ENCODE measurements around the gene GUF1. TPM values are rescaled to one million over a fixed set of nuclear protein-coding genes. Genes with fewer than 3 reads are reported as not detected.

Gene GUF1
- total and polyA plus RNA-seq, 8 donors: 17.3 to 37.6 (median 30.4) TPM

GRCh38 chr4:44638091-44638490 lies 40.1 kb upstream of the GUF1 start:
- H3K27ac ChIP-seq: no peak overlapping the region
- no peaks in the 10 kb centered on the region for H3K36me3 ChIP-seq
- TF ChIP-seq CTCF (IDR thresholded peaks at IDR 0.05): no peak
- DNase-seq: no peak
- no peak for ATAC-seq
- no peaks in the 10 kb centered on the region for H3K27me3 ChIP-seq
- H3K4me3 ChIP-seq: no peak overlapping the region
- intact Hi-C loops (cut with DNase I): no loop called here
- H3K9me3 ChIP-seq: peaks cover 0 to 6% of the 10 kb centered on the region in 2 donors
- H3K4me1 ChIP-seq: no peaks in the 10 kb centered on the region

GRCh38 chr4:44646151-44646550 lies 32.1 kb upstream of the GUF1 start:
- Histone ChIP-seq H3K27ac (no peak overlapping the region), H3K4me3 (no peak overlapping the region), H3K4me1 (no peaks in the 10 kb centered on the region), H3K9me3 (peaks cover 0 to 19% of the 10 kb centered on the region in 2 donors), H3K27me3 (no peaks in the 10 kb centered on the region), H3K36me3 (no peaks in the 10 kb centered on the region)
- DNase-seq (no peak), ATAC-seq (no peak)
- intact Hi-C loops (cut with DNase I): no loop called here
- TF ChIP-seq CTCF (IDR thresholded peaks at IDR 0.05): no peak

GRCh38 chr4:44651425-44651824 lies 26.8 kb upstream of the GUF1 start, which contains the start of gene YIPF7:
Gene YIPF7, minus strand, starts transcription at chr4:44651625. Its CDS starts 1,525 bp downstream, at chr4:44650100.
- H3K27me3 ChIP-seq: no peaks in the 10 kb centered on the region
- no peaks in the 10 kb centered on the region for H3K4me1 ChIP-seq
- H3K36me3 ChIP-seq: no peaks in the 10 kb centered on the region
- TF ChIP-seq CTCF (IDR thresholded peaks at IDR 0.05): no peak
- intact Hi-C loops (cut with DNase I): no loop called here
- H3K27ac ChIP-seq: no peak within 1 kb of the TSS
- H3K9me3 ChIP-seq: no peaks in the 10 kb centered on the region
- no peak for ATAC-seq
- DNase-seq: no peak
- H3K4me3 ChIP-seq: no peak within 1 kb of the TSS

GRCh38 chr4:44652002-44652401 lies 26.2 kb upstream of the GUF1 start:
- Histone ChIP-seq H3K36me3 (no peaks in the 10 kb centered on the region), H3K27ac (no peak overlapping the region), H3K4me1 (no peaks in the 10 kb centered on the region), H3K27me3 (no peaks in the 10 kb centered on the region), H3K4me3 (no peak overlapping the region), H3K9me3 (no peaks in the 10 kb centered on the region)
- DNase-seq: no peak
- no peak for ATAC-seq
- intact Hi-C loops (cut with DNase I): no loop called here
- no peak for TF ChIP-seq CTCF (IDR thresholded peaks at IDR 0.05)

- H3K4me3 ChIP-seq: no peak overlapping the region
- no peaks in the 10 kb centered on the region for H3K4me1 ChIP-seq
- no peaks in the 10 kb centered on the region for H3K27me3 ChIP-seq
- H3K27ac ChIP-seq: no peak overlapping the region
- no peaks in the 10 kb centered on the region for H3K36me3 ChIP-seq
- no peak for DNase-seq
- no peak for TF ChIP-seq CTCF (IDR thresholded peaks at IDR 0.05)
- intact Hi-C loops (cut with DNase I): no loop called here
- ATAC-seq: no peak
- H3K9me3 ChIP-seq: no peaks in the 10 kb centered on the region
Measured at GRCh38 chr4:44660396-44660795, 17.8 kb upstream of the GUF1 start.
